Nucleus accumbens (tissue), 56 donors: Measurements from ENCODE around the gene ZC3H10.

ENCODE experiments used
- DNase-seq, 56 donors: peaks; one replicate each; lab custom pipeline; 2025; lab: John Stamatoyannopoulos, UW

Gene ZC3H10

DNA sequence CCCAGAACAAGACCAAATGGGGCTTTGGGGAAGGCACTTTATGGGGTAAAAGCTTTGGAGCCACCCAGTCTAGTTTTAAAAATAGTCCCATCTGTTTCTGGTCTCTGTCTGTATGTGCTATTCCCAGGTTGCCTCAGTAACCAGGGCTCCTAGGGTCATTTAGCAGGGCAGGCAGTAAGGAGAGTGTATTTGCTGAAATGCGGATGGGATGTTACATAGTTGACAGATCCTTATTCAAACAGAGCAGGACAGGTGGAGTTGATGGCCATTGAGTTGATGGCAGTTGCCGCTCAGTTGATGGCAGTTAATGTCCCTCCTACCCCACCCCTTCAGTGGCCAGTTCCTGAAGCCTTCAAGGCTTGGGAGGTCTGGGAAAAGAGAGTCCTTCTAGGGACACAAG lies 4.6 kb downstream of the ZC3H10 start:
- no peak for DNase-seq

DNA sequence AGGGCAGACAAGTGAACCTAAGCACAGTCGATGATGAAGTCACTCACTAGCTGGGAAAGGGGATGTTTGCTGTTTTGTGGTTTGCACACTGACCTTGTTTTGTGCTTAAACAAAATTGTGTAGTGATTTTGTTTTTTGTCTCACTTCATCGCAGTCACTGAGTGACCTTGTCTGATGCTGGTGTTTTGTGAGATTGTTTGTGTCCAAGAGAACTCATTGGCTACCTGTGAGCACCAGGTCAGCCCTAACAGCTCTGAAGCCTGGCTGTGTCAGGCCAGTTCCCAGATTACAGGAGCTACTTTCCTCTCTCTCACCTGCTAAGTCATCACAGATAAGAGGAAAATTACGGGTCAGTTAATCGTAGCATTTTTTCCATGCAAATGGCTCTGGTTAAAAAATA lies 6.1 kb downstream of the ZC3H10 start:
- no peak for DNase-seq

DNA sequence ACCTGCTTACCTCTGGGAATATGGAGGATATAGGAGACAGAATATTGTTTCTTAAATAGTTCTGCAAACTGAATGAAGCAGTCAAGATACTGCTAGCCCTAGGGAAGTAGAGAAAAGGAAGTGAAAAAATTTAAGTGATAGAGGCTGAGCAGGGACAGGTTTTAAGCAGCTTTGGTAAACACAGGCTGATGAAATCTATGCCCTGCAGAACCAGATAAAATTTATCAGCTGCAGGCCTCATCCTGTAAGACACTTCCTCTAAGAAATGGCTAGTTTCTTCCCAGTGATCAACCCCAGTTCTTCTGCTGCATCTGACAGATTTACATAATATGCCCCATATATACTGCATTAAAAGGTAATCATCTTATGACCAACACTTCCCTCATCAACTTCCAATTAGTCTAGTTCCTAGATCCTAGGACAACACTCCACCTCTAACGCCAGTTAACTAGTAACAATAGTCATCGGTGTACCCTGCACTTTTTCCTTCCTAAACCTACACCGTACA lies 8.7 kb downstream of the ZC3H10 start:
- DNase-seq: no peak

DNA sequence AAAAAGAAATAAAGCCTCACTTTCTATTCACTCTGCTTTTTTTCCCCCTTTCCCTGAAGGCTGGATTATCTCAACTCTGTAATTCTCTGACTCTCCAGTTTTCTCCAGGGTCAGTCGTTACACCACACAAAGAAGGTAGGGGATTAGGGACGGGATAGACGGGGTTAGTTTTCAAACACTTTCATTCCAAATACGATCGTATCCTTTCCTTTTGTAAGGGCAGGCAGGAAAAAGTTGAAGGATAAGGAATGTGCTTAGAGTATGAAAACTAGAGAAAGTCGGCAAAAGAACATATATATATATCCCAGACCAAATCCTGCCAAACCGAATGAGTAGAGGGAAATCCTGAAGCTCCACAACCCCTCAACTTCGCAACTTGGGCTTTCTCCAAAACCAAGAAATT lies 9.4 kb downstream of the ZC3H10 start:
- no peak for DNase-seq

DNA sequence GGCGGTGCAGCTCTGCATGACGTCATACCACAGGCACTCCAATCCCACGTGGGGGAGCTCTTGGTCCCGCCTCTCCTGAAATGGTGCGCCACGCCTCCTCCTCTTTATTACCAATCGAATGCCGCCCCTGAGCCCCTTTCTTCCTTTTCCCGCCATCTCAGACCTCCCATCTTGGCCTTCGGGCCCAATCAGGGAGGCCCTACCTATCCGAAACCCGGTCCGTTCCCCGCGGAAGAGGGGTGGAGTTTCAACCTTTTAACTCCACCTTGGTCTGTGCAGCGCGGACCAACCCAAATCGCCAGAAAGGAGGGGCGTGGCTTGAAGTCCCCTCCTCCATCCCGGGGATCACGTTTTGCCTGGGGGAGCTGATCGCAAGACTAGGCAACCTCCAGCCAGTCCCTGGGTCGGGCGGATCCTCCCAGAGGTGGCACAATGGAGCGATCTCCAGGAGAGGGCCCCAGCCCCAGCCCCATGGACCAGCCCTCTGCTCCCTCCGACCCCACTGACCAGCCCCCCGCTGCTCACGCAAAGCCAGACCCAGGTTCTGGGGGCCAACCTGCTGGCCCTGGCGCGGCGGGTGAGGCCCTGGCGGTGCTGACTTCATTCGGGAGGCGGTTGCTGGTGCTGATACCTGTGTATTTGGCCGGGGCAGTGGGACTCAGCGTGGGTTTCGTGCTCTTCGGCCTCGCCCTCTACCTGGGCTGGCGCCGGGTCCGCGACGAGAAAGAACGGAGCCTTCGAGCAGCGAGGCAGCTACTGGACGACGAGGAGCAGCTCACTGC lies 10.0 kb downstream of the ZC3H10 start, which contains the start of gene ESYT1:
Gene ESYT1 (plus strand): TSS at position 380 of the 782 bp plus-strand sequence. CDS start 53 bp downstream, at position 433.
- peak; percentile 71 to 98 (median 94) for DNase-seq

DNA sequence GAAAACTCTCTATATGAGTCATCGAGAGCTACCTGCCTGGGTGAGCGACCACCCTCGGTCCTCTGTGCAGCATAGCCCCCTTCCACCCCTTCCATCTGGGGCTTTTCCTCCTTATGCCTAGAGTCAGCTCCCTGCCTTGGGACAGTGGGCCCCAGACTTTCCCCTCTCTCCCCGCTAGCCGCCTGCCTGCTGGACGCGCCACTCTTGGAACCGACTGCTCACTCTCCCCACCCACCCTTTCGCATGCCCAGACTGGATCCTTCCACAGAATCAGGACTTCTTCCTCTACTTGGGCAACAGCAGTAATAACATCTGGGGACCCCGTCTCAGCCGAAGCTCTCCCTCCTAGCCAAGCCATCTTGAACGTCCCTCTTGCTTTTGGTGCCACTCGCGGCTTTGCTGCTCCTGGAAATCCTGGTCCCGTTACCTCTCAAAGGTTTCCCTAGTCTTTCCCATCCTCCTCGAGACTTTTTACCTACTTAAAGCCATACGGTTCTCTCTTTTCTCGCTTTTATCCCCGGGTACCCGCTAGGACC lies 10.7 kb downstream of the ZC3H10 start:
- peak in 12 of 56 donors; percentile 12 to 49 (median 30) for DNase-seq

DNA sequence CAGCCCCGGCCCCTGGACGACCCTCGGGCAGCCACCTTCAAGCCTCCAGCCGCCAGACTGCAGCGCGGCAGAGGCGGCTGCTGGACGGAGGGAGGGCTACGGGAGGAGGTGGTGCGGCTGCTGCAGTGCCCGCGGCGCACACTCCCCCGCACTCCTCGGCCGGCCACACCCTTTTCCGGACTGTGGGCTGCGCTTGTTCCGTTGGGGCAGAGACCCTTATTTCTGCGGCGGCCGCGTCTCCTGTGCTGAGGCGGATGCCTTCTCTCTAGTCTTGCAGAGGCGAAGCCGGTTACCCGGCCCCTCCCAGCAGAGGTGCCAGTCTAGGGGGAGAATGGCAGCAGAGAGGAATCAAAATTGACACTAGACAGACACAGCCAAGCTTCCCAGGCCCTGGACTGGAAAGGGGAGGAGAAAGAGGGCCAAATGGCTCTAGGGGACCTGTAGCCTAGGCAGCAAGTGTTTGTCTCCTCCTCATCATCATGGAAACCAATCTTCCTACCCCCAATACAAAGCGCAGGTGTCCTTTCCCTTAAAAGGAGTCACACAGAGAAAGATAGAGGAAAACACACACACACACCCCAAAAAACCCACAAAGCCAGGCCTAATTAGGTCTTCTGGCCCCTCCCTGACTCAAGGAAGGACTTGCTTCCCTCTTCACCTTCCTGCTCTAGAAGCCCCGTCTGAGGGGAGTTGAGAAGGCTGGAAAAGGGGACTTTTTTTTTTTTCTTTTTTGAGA lies 11.3 kb downstream of the ZC3H10 start:
- peak in 15 of 56 donors; percentile 8 to 49 (median 25) for DNase-seq

DNA sequence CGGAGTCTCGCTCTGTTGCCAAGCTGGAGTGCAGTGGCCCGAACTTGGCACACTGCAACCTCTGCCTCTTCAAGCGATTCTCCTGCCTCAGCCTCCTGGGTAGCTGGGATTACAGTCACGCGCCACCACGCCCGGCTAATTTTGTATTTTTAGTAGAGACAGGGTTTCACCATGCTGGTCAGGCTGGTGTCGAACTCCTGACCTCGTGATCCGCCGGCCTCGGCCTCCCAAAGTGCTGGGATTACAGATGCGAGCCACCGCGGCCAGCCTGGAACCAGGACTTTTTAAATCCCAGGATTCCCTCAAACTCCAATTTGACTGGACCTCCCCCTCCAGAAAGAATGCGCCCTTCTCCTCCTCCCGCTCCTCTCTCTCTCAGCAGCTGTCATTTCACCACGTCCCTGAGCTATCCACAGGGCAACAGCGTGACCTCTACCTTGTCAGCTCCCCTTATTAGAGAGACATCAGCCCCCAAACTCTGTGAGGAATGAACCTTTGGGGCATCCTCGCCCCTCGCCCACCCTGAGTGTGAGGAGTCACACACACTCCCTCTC lies 12.0 kb downstream of the ZC3H10 start:
- no peak for DNase-seq

DNA sequence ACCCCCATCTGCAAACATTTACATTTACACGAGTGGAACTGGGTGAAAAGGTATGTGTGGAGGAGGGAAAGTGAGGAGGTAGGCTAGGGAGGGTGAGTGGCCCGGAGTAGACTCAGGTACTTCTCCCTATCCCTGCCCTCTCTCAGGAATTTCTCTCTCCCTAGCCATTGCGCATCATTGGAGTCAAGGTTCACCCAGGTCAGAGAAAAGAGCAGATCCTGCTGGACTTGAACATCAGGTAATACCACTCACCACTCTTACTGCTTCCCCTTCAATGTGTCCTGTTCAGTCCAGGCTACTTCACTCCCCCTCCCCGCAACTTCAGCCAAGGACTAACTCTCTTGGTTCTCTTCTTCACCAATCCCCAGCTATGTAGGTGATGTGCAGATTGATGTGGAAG lies 12.8 kb downstream of the ZC3H10 start:
- no peak for DNase-seq

DNA sequence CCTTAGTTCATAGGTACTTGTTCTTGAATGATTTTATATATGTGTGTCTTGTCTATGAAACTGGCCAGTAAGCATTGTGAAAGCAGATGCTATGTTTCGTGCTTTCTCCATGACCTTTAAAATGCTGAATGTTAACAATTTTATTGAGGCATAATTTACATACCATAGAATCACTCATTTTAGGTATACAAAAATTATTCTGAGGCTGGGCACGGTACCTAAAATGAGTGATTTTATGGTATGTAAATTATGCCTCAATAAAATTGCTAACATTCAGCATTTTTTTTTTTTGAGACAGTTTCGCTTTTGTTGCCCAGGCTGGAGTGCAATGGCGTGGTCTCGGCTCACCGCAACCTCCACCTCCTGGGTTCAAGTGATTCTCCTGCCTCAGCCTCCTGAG lies 16.8 kb downstream of the ZC3H10 start:
- no peak for DNase-seq

DNA sequence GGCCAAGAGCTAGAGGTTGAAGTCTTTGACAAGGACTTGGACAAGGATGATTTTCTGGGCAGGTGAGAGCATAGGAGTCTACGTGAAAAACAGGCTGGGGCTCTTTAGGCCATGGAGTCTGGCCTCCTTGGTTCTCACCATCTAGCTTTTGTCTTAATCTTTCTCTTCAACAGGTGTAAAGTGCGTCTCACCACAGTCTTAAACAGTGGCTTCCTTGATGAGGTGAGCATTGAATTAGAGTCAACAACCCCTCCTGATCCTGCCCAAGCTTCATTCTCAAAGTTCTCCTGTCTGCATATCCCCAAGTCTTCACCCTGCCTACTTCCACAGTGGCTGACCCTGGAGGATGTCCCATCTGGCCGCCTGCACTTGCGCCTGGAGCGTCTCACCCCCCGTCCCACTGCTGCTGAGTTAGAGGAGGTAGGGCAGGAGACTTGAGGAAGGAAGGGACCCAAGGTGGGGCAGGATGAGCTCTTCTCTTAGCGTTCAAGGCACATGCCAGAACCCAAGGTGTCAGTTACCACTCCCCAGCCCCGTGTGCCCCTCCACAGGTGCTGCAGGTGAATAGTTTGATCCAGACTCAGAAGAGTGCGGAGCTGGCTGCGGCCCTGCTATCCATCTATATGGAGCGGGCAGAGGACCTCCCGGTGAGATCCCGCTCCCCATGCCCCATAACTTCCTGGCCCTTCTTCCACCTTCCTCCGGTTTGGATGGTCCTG lies 19.9 kb downstream of the ZC3H10 start:
- DNase-seq: no peak

DNA sequence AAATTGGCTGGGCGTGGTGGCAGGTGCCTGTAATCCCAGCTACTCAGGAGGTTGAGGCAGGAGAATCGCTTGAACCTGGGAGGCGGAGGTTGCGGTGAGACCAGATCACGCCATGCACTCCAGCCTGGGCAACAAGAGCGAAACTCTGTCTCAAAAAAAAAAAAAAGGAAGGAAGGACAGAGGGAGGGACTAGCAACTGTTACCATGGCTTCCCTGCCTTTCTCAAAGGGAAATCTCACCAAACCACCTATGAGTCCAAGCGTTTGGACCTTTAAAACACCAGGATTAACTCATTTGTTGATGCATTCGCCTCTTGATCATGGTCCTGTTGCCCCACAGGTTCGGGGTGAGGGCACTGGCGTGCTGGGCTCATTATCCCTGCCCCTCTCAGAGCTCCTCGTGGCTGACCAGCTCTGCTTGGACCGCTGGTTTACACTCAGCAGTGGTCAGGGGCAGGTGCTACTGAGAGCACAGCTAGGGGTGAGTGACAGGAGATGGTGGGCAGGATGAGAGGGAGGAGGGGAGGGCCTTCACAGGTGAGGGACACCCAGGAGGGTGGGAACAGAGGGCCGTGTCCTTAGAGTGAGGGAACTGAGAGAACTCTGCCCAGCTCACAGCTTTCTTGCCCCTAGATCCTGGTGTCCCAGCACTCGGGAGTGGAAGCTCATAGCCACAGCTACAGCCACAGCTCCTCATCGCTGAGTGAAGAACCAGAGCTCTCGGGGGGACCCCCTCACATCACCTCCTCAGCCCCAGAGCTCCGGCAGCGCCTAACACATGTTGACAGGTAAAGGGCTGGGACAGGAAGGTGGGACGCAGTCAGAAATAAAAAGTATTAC lies 24.1 kb downstream of the ZC3H10 start:
- no peak for DNase-seq

DNA sequence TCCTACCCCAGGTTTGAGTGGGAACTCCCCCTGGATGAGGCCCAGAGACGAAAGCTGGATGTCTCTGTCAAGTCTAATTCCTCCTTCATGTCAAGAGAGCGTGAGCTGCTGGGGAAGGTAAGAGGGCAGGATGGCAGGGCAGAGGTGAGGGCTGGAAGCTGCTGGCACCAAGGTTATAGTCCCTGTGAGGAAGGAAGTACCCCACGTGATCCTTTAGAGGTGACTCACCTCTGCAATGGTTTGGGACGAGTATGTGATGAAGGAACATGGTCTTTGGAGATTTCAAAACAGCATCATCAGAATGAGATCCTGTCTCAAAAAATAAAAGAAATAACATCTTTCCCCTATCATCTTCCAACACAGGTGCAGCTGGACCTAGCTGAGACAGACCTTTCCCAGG lies 25.2 kb downstream of the ZC3H10 start:
- no peak for DNase-seq

DNA sequence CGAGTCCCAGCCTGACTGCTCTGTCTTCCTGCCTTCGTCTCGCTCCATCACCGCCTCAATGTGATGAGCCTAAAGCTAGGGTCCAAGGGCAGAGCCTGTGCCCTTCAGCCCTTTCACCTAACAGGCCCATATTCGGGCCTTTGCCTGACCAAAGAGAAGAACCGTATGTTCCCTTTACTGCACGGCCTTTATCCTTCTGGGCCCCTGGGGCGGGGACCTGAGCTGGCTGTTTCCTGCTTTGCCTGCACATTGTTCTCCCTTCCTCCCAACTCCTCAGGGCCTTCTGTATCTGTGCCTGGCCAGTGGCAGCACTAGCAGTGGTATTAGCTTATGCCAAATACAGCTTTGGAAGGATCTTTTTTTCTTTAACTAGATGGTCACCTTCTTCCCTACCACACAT lies 25.8 kb downstream of the ZC3H10 start:
- DNase-seq: no peak

DNA sequence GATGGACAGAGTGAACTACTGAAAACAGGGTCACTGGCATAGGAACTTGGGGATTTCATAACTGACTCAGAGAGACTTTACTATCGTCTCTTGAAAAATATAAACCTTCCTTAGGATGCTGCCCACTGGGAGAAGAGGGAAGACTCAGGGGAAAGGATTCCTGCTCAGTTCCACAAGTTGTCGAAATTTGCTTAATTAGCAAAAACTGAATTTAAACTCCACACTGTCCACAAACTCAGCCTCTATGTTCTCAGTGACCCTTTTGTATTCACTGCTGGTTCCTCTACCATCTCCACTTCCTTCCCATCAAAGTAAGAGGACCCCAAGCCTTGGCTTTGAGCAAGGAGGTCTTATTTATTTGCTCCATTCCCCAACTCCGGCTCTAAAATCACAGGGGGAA lies 27.2 kb downstream of the ZC3H10 start:
- DNase-seq: no peak

DNA sequence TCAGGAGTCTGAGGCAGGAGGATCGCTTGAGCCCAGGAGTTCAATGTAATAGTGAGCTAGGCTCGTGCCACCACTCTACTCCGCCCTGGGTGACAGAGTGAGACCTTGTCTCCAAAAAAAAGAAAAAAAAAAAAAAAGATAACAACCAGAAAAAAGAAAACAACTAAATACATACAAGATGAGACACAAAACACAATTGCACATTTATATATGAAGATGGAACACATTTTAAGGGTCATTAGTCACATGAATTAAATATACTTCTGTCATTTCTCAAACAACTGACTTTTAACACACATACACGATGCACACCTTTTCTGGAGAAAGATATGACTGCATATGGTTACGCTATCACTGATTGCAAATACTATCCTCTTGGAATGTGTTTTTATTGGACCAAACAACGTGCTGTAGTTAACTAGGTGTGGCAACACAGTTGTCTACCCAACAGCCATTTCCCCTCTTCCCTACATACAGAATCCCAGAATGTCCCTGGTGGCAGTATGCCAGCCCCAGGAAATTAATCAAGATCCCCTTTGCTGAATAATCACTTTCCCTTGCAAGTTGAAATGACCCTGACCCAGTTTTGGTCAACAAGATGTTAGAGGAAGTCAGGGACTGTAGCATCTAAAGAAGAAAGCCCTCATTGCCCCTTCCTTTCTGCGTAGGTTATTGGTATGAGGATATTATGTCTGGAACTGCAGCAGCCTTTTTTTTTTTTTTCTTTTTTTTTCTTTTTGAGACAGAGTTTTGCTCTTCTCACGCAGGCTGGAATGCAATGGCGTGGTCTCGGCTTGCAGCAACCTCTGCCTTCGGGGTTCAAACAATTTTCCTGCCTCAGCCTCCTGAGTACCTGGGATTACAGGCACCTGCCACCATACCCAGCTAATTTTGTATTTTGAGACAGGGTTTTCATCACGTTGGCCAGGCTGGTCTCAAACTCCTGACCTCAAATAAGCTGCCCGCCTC lies 28.7 kb downstream of the ZC3H10 start:
- DNase-seq: no peak

DNA sequence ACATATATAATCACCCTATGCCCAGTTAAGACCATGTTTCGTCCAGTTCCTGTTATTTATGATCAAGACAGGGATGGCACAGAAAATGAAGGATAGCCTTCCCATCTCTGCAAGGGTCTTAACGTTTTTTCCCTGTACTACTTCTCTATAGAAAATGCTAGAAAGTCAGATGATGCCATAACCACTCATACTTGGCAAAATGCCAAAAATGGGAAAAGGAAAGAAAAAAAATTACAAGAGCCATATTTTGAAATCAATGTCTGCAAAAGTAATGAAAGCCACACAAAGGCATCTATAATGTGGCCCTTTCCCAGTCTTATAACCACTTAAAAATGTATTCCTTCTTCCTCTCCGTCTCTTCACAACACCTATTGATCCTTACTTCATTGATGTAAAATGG lies 32.5 kb downstream of the ZC3H10 start:
- no peak for DNase-seq

DNA sequence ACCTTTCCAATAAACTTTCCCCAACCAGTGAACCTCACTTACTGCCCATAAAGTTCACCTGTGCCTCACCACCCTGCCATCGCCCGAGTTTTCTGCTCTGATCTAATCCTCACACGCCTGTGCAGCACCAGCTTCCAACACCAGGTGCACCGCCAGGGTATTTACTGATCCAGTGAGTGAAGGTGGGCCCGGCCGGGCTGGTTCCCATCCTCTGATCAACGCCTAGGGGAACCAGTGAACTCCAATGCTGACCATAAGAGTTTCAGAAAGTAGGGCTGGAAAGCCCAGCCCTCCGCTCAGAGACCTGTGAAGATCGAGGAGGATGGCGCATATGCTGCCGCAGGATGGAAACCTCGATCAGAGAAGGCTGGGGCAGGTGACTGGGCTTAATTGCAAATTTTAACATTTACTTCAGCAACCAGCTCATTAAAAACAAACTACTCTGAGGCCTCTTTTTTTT lies 33.6 kb downstream of the ZC3H10 start:
- peak in 29 of 56 donors; percentile 14 to 70 (median 50) for DNase-seq
